Nephron (organoid): Measurements from ENCODE around the gene AIDA.
"Not testable (repeated sequence)": the region's sequence is repeated elsewhere in the genome, so short reads cannot be mapped to it uniquely, and the experiment has no call there.

Experiments
- H3K27ac Mint-ChIP-seq, 3 experiments: 2 replicates each; pipeline ENCODE4 v1.8.0; 2020; ENCODE audit warnings: mixed read lengths in 3 of 3, mild to moderate bottlenecking in 2 of 3, moderate library complexity in 1 of 3
- H3K27me3 Mint-ChIP-seq: 2 replicates; pipeline ENCODE4 v1.8.0; 2021; ENCODE audit warnings: low read depth, mild to moderate bottlenecking, moderate library complexity, mixed read lengths
- H3K36me3 Mint-ChIP-seq: 2 replicates; pipeline ENCODE4 v1.8.0; 2020; ENCODE audit warnings: low read depth, mixed read lengths
- H3K4me1 Mint-ChIP-seq: 2 replicates; pipeline ENCODE4 v1.8.0; 2020; ENCODE audit warnings: mixed read lengths
- H3K4me3 Mint-ChIP-seq, 3 experiments: 2 replicates each; pipeline ENCODE4 v1.8.0; 2020; ENCODE audit warnings: mild to moderate bottlenecking in 3 of 3, mixed read lengths in 3 of 3, moderate library complexity in 2 of 3
- H3K9me3 Mint-ChIP-seq: 2 replicates; pipeline ENCODE4 v1.8.0; 2020; ENCODE audit warnings: mixed read lengths
- TF ChIP-seq, protein P1 (sequence below), 3 experiments: fragments of 200-600 bp; sonication (generic); IDR thresholded peaks; one replicate each; pipeline ENCODE4 v1.5.0; 2021; ENCODE audit warnings: antibody characterized with exemption in 3 of 3; ENCODE audit not compliant: unreplicated experiment in 3 of 3

Gene AIDA

DNA sequence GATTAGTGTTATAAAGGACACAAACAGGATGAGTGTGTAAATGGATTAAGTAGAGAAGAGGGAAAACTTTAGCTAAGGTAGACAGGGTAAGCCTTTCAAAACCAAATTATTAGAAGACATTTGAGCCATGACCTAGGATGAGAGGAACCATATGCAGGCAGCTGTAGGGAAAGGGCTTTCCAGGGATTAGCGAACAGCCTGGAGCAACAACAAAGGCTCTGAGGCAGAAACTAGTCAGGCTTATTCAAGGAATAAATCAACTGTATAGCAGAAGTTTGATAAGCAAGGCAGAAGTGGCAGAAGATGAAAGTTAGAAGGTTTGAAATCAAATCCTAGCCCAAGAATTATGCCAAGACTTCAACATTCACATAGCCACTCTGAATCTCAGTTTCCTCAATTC lies 21.3 kb downstream of the AIDA start:
- Mint-ChIP-seq H3K9me3 (no peaks in the 10 kb centered on the region), H3K36me3 (peaks cover 9% of the 10 kb centered on the region), H3K27me3 (no peaks in the 10 kb centered on the region)

DNA sequence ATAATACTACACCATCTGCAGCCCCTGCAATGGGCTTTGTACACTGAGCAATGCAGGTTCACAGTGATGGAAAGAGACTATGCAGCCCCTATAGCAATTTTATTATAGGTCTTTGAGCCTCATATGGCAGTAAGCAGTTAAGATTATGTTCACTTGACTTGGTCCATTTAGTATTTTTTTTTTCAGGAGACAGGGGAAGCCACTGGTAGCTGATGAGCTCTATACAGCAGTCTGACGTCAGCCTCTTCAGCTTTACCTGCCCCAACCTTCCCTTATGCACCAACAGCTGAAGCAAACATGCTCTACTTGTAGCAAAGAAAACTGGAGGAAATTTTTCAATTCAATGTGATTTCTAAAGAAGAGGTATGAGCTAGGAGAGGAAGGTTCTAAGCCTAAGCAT lies 32.2 kb downstream of the AIDA start:
- Mint-ChIP-seq H3K4me1 (no peaks in the 10 kb centered on the region), H3K4me3 (no peak overlapping the region), H3K36me3 (peaks cover 12% of the 10 kb centered on the region), H3K27ac (no peak overlapping the region), H3K27me3 (no peaks in the 10 kb centered on the region), H3K9me3 (no peaks in the 10 kb centered on the region)
- TF ChIP-seq, protein P1, sequence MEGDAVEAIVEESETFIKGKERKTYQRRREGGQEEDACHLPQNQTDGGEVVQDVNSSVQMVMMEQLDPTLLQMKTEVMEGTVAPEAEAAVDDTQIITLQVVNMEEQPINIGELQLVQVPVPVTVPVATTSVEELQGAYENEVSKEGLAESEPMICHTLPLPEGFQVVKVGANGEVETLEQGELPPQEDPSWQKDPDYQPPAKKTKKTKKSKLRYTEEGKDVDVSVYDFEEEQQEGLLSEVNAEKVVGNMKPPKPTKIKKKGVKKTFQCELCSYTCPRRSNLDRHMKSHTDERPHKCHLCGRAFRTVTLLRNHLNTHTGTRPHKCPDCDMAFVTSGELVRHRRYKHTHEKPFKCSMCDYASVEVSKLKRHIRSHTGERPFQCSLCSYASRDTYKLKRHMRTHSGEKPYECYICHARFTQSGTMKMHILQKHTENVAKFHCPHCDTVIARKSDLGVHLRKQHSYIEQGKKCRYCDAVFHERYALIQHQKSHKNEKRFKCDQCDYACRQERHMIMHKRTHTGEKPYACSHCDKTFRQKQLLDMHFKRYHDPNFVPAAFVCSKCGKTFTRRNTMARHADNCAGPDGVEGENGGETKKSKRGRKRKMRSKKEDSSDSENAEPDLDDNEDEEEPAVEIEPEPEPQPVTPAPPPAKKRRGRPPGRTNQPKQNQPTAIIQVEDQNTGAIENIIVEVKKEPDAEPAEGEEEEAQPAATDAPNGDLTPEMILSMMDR (IDR thresholded peaks at IDR 0.05; ENCODE audit: unreplicated experiment in 3 of 3) = no peak

More for the DNA sequence above, 21.3 kb downstream of the AIDA start:
- no peaks in the 10 kb centered on the region for H3K4me1 Mint-ChIP-seq
- TF ChIP-seq, protein P1 (IDR thresholded peaks at IDR 0.05; ENCODE audit: unreplicated experiment in 3 of 3) = no peak
- H3K4me3 Mint-ChIP-seq = no peak overlapping the region
- peak overlapping the region in 1 of 3 experiments; percentile 13 for H3K27ac Mint-ChIP-seq

DNA sequence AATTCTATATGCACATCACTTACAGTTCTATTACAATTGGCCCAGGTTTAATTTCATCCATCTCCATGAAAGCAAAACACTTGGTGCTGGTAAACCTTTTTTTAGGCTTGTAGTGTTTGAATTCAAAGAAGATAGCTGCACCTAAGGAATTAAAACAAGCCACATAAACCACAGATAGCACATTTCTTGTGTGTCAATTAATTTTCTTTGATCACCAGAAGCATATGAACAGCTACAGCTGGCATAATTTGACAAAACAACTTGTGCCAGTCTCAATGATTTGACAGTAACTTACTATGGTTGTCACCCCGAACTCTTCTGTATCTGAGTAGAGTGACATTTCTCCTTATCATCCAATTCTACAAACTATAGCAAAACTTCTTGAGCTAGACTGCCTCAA lies 42.2 kb downstream of the AIDA start:
- no peak overlapping the region for H3K27ac Mint-ChIP-seq
- no peak overlapping the region for H3K4me3 Mint-ChIP-seq
- TF ChIP-seq, protein P1 (IDR thresholded peaks at IDR 0.05; ENCODE audit: unreplicated experiment in 3 of 3) = no peak
- H3K27me3 Mint-ChIP-seq = no peaks in the 10 kb centered on the region
- peaks cover 66% of the 10 kb centered on the region for H3K36me3 Mint-ChIP-seq
- H3K4me1 Mint-ChIP-seq = no peaks in the 10 kb centered on the region
- H3K9me3 Mint-ChIP-seq = no peaks in the 10 kb centered on the region

DNA sequence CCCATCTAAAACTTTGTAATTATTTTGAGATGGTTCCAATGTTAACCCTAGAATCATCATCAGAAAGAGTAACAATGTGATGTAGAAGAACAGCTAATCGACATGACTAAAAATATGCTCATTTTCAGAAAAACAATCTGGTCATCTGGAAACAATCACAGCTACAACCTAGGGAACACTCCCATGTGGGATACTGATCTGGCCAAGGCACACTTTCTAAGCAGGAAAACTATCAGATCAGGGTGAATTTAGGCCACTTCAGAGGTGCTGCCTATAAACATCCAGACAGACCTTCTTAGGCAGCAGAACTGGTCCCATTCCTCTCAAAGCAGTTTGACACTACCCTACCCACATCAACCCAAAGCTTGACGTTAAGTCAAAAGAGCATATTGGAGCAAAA lies 43.2 kb downstream of the AIDA start:
- H3K4me3 Mint-ChIP-seq, H3K4me1 Mint-ChIP-seq, H3K27ac Mint-ChIP-seq, H3K9me3 Mint-ChIP-seq, H3K27me3 Mint-ChIP-seq: not testable (repeated sequence)
- peaks cover 62% of the 10 kb centered on the region for H3K36me3 Mint-ChIP-seq

DNA sequence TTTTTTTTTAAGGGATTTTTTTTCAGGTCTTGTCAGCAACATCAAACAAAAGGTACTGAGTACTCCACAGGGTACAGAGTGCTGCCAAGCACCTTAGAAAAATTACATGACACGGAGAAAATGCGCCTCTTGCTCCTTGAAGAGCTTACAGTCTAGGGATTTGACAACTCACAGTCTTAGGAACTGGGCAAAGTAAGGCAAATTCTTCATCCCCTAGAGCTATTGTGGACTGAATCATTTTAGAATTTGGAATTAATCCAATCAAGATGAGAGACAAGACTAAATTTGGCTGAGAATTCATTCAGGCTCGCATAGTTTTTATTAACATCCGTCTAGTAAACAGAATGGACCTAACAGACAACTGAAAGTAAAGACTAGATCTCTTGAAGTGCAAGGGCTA lies 44.1 kb downstream of the AIDA start:
- peaks cover 62% of the 10 kb centered on the region for H3K36me3 Mint-ChIP-seq
- H3K4me3 Mint-ChIP-seq, H3K9me3 Mint-ChIP-seq, H3K27me3 Mint-ChIP-seq, H3K27ac Mint-ChIP-seq, H3K4me1 Mint-ChIP-seq: not testable (repeated sequence)

DNA sequence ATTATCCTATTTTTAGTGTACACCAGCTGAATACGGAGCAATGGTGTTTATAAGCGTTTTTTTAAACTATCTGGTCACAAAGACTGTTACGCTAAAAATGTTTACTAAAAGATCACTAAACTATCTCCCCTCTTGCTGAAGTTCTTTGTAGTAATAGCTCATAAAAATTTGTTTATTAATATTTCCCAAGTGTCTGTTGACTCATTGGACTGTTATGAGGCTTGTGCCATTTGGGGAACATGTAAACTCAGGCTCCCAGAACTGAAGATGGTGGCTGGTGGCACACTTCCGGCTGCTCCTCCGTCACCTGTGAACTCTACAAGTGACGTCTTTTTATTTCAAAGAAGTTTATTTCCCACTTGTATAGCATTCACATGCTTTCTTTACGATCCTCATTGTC lies 46.3 kb downstream of the AIDA start:
- H3K27ac Mint-ChIP-seq = no peak overlapping the region
- H3K9me3 Mint-ChIP-seq = no peaks in the 10 kb centered on the region
- no peaks in the 10 kb centered on the region for H3K27me3 Mint-ChIP-seq
- H3K4me3 Mint-ChIP-seq = no peak overlapping the region
- no peaks in the 10 kb centered on the region for H3K4me1 Mint-ChIP-seq
- TF ChIP-seq, protein P1 (IDR thresholded peaks at IDR 0.05; ENCODE audit: unreplicated experiment in 3 of 3) = no peak
- H3K36me3 Mint-ChIP-seq = peaks cover 66% of the 10 kb centered on the region

DNA sequence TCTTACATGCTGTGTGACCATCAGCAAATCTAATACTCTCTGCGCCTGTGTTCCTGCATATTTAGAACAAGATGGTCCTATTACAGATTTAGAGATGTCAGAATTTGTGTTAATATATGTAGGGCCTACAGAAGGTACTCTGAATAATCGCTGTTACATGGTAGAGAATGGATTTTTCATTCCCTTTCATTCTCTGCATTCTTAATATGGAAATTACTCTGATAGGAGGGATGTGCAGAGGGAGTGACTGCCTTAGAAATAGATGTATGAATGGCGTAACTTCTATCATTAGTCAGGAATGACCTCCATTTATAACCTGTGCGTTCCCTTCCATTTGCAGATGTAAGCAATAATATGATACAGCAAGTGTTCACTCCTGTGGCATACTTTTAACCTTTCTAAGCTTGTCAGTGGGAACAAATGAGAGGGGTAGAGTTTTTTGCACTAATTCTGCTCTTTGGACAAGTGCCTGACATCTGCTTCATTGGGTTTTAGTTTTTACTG lies 48.8 kb downstream of the AIDA start:
- no peaks in the 10 kb centered on the region for H3K27me3 Mint-ChIP-seq
- no peaks in the 10 kb centered on the region for H3K9me3 Mint-ChIP-seq
- H3K27ac Mint-ChIP-seq = no peak overlapping the region
- H3K4me3 Mint-ChIP-seq = no peak overlapping the region
- peaks cover 75% of the 10 kb centered on the region for H3K36me3 Mint-ChIP-seq
- no peaks in the 10 kb centered on the region for H3K4me1 Mint-ChIP-seq
- TF ChIP-seq, protein P1 (IDR thresholded peaks at IDR 0.05; ENCODE audit: unreplicated experiment in 3 of 3) = no peak
